ENCODE data around the gene AGAP1. TPM values are rescaled to one million over a fixed set of nuclear protein-coding genes. Genes with fewer than 3 reads are reported as not detected.

Gene AGAP1
- total RNA-seq, 1 donor from 2014 or later = 43.8 TPM

DNA sequence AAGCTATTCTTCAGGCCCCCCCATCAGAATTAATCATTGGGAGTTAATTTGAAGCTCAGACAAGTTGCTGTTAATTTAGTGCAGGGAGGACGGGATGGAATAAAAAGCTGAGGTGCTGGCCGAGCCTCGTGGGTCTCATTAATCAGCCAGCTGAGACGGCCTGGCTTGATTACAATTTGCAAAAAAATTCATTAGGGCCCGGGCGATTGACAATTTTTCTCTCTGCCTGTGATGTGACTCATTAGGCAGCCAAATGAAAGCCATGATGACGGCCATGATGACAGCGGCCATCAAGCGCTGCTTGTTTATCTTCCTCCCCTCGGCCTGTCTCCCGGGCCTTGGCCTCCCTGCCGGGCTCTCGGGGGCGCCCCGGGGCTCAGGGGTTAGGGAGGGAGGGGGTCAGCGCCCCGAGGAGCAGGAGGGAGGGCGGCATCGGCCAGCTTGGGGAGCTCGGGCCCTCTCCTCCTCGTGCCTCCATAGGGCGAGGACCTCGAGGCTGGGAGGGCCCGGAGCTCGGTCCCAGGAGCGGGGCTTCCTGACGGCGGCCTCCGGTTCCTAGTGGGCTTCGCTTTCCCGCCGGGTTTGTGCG lies 669.1 kb downstream of the AGAP1 start:
- Mint-ChIP-seq H3K9me3 (ENCODE audit: unreplicated experiment) (no peaks in the 10 kb centered on the region), H3K36me3 (ENCODE audit: unreplicated experiment) (peaks cover 19% of the 10 kb centered on the region), H3K27ac (ENCODE audit: unreplicated experiment) (peak overlapping the region; percentile 66), H3K27me3 (ENCODE audit: unreplicated experiment) (no peaks in the 10 kb centered on the region), H3K4me1 (ENCODE audit: unreplicated experiment) (peaks cover 38% of the 10 kb centered on the region), H3K4me3 (ENCODE audit: unreplicated experiment) (peak overlapping the region; percentile 52)
- no peak for TF ChIP-seq CTCF (IDR thresholded peaks at IDR 0.05)
- DNase-seq (ENCODE audit: extremely low spot score, unreplicated experiment) = no peak

DNA sequence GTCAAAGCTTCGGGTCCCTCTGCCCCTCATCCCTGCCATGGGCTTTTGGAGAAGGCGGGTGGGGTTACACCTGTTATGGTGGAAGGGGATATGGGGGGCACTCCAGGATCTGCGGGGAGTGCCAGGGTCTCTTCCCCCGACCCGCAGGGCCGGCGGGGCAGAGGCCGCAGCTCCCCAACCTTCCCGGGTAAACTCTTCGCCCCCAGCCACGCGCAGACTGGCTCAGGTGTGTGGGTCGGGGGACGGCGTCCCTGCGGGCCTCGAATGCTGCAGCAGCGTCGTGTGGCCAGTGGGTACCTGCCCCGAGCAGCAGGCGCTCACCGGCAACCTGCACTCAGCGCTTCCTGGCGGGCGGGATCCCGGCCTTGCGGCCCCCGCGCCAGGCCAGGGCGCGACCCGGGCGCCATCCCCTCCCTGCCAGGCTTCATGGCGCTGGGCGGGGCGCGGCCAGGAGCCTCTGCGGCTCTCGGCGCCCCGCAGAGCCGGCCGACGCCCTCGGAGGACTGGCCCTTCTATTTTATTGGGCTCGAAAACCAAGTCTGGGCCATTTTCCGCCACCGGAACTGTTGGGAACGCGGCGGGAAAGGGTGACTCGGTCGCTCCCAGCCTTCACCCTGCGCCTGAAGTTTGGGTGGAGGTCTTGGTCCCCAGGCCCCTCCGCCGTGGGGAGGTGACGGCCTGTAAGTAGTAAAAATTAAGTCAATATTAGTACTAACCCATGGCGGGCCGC lies 669.8 kb downstream of the AGAP1 start:
- H3K27me3 Mint-ChIP-seq (ENCODE audit: unreplicated experiment) = no peaks in the 10 kb centered on the region
- peak overlapping the region; percentile 57 for H3K27ac Mint-ChIP-seq (ENCODE audit: unreplicated experiment)
- DNase-seq (ENCODE audit: extremely low spot score, unreplicated experiment) = no peak
- peaks cover 19% of the 10 kb centered on the region for H3K36me3 Mint-ChIP-seq (ENCODE audit: unreplicated experiment)
- H3K4me1 Mint-ChIP-seq (ENCODE audit: unreplicated experiment) = peaks cover 38% of the 10 kb centered on the region
- TF ChIP-seq CTCF (IDR thresholded peaks at IDR 0.05) = no peak
- no peaks in the 10 kb centered on the region for H3K9me3 Mint-ChIP-seq (ENCODE audit: unreplicated experiment)
- H3K4me3 Mint-ChIP-seq (ENCODE audit: unreplicated experiment) = peak overlapping the region; percentile 88

DNA sequence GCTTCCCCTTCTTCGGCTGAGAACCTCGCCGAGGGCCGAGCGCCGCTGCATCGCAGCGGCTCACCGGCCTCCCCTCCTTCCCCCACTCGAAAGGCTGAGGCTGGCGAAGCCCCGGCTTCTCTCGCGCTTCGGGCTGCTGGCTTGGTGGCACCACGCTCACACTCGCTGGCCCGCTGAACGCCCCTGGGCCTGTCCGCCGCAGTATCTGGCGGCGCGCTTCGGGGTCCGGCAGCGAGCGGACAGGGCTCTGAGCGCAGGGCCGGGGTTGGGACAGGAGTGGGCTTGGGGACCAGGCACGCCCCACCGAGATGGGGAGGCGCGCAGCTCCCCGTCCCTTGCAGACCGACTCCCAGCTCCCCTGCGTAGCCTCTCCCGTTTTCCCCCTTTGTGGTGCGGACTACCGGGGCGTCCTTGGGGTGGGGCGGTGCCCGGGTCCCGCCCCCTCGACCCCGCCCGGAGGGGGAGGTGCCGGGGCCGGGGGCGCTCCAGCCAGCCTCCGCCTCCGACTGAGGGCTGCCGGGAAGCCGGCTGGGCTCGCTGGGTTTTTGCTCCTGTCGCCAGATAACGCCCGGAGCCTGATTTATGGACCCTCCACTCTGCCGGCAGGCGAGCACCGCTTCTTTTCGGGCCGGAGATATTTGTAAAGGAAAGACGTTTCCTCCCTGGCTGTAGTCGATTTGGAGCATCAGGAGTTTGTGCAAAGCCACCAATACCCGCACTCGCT lies 670.5 kb downstream of the AGAP1 start:
- no peak for TF ChIP-seq CTCF (IDR thresholded peaks at IDR 0.05)
- Mint-ChIP-seq H3K9me3 (ENCODE audit: unreplicated experiment) (no peaks in the 10 kb centered on the region), H3K4me1 (ENCODE audit: unreplicated experiment) (peaks cover 44% of the 10 kb centered on the region), H3K36me3 (ENCODE audit: unreplicated experiment) (peaks cover 19% of the 10 kb centered on the region), H3K27me3 (ENCODE audit: unreplicated experiment) (no peaks in the 10 kb centered on the region), H3K27ac (ENCODE audit: unreplicated experiment) (peak overlapping the region; percentile 94), H3K4me3 (ENCODE audit: unreplicated experiment) (peak overlapping the region; percentile 88)
- peak; percentile 84 for DNase-seq (ENCODE audit: extremely low spot score, unreplicated experiment)

GRCh38 chr2:236164925-236165841 lies 671.3 kb downstream of the AGAP1 start:
- peak overlapping the region; percentile 88 for H3K4me3 Mint-ChIP-seq (ENCODE audit: unreplicated experiment)

More at GRCh38 chr2:236164925-236165841, 671.3 kb downstream of the AGAP1 start:
- Mint-ChIP-seq H3K4me1 (ENCODE audit: unreplicated experiment) (peaks cover 53% of the 10 kb centered on the region), H3K9me3 (ENCODE audit: unreplicated experiment) (no peaks in the 10 kb centered on the region), H3K27ac (ENCODE audit: unreplicated experiment) (peak overlapping the region; percentile 94), H3K36me3 (ENCODE audit: unreplicated experiment) (peaks cover 19% of the 10 kb centered on the region), H3K27me3 (ENCODE audit: unreplicated experiment) (no peaks in the 10 kb centered on the region)
- DNase-seq (ENCODE audit: extremely low spot score, unreplicated experiment) = no peak
- TF ChIP-seq CTCF (IDR thresholded peaks at IDR 0.05) = no peak

Measured in osteocyte (in vitro differentiated cells).